Stimulated activated CD4-positive, alpha-beta T cell treated with anti-CD3 and anti-CD28 coated beads, Interleukin-12 subunit alpha, Interleukin-12 subunit beta, amount 100 ng/mL, for 24 hours (primary cell): ENCODE data around the gene NLRX1.
"Not testable (repeated sequence)": the region's sequence is repeated elsewhere in the genome, so short reads cannot be mapped to it uniquely, and the experiment has no call there.

Source experiments
- DNase-seq, 2 experiments: peaks; one replicate each; pipeline ENCODE4 v3.0.0-alpha.2; 2020; ENCODE audit warnings: low read depth in 2 of 2

The NLRX1 gene

GRCh38 chr11:119168471-119169281 is at the start of gene NLRX1:
Gene NLRX1, plus strand, starts transcription at chr11:119168725. Its CDS starts 2,679 bp downstream, at chr11:119171404.
- peak; percentile 75 to 82 for DNase-seq

GRCh38 chr11:119118946-119119345 is 49.6 kb upstream of the NLRX1 start:
- no peak for DNase-seq

- no peak for DNase-seq
These were observed 47.9 kb upstream of the NLRX1 start for GRCh38 chr11:119120639-119121007.

- peak; percentile 100 for DNase-seq
These were observed 47.3 kb upstream of the NLRX1 start, which contains the start of gene HINFP for GRCh38 chr11:119121008-119121810. Gene HINFP, plus strand, starts transcription at chr11:119121580. Its CDS starts 5,365 bp downstream, at chr11:119126945.

GRCh38 chr11:119121811-119122124 is 46.8 kb upstream of the NLRX1 start:
- DNase-seq = no peak

GRCh38 chr11:119125821-119126220 is 42.7 kb upstream of the NLRX1 start:
- DNase-seq = no peak

- DNase-seq = no peak
These were observed 41.8 kb upstream of the NLRX1 start for GRCh38 chr11:119126675-119127268.

GRCh38 chr11:119130662-119131061 is 37.9 kb upstream of the NLRX1 start:
- no peak for DNase-seq

- no peak for DNase-seq
These were observed 34.0 kb upstream of the NLRX1 start for GRCh38 chr11:119134389-119134978.

GRCh38 chr11:119139276-119139675 is 29.2 kb upstream of the NLRX1 start:
- not testable (repeated sequence) for DNase-seq

- no peak for DNase-seq
These were observed 23.6 kb upstream of the NLRX1 start for GRCh38 chr11:119144825-119145486.

GRCh38 chr11:119145551-119145950 is 23.0 kb upstream of the NLRX1 start:
- no peak for DNase-seq

- DNase-seq = no peak
These were observed 20.8 kb upstream of the NLRX1 start for GRCh38 chr11:119147604-119148333.

GRCh38 chr11:119148720-119149017 is 19.9 kb upstream of the NLRX1 start:
- DNase-seq = no peak

- DNase-seq = no peak
These were observed 19.3 kb upstream of the NLRX1 start, which contains the start of gene ABCG4 for GRCh38 chr11:119149018-119149785. Gene ABCG4, plus strand, starts transcription at chr11:119149052. Its CDS starts 914 bp downstream, at chr11:119149966.

- DNase-seq = no peak
These were observed 18.7 kb upstream of the NLRX1 start for GRCh38 chr11:119149786-119150275.

GRCh38 chr11:119152043-119152442 is 16.5 kb upstream of the NLRX1 start:
- no peak for DNase-seq

- DNase-seq = no peak
These were observed 15.9 kb upstream of the NLRX1 start for GRCh38 chr11:119152604-119153003.

GRCh38 chr11:119153049-119153818 is 15.3 kb upstream of the NLRX1 start:
- no peak for DNase-seq
